Right lobe of liver (tissue), 4 donors: ENCODE measurements around the gene NARS2.

ENCODE experiments used
- POLR2A ChIP-seq: fragments of 450-650 bp; IDR thresholded peaks from one replicate; pipeline ENCODE4 v1.6.1; 2017; ENCODE audit warnings: antibody characterized with exemption, mild to moderate bottlenecking
- TF ChIP-seq, protein P1 (sequence below), 4 donors: fragments of 200-600 bp in 3 of 4; fragments of 450-650 bp in 1 of 4; IDR thresholded peaks; one replicate each; pipeline versions ENCODE4 v1.5.1 to v1.8.0; 2016 to 2022; ENCODE audit warnings: antibody characterized with exemption in 4 of 4, mild to moderate bottlenecking in 2 of 4
- donor health status: DM: no; HTN: no; CAD: no.
- donor health status: DM: no; HTN: no; CAD: no.
- donor health status: DM: no; HTN: yes; CAD: no.

DNA sequence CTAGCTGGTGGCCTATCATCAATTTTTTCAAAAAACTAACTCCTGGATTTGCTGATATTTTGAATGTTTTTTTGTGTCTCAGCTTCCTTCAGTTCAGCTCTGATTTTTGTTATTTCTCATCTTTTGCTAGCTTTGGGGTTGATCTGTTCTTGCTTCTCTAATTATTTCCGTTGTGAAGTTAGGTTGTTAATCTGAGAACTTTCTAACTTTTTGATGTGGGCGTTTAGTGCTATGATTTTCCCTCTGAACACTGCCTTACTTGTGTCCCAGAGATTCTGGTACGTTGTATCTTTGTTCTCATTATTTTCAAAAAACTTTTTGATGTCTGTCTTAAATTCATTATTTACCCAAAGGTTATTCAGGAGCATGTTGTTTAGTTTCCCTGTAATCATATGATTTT lies 19.1 kb downstream of the NARS2 start:
- TF ChIP-seq, protein P1, sequence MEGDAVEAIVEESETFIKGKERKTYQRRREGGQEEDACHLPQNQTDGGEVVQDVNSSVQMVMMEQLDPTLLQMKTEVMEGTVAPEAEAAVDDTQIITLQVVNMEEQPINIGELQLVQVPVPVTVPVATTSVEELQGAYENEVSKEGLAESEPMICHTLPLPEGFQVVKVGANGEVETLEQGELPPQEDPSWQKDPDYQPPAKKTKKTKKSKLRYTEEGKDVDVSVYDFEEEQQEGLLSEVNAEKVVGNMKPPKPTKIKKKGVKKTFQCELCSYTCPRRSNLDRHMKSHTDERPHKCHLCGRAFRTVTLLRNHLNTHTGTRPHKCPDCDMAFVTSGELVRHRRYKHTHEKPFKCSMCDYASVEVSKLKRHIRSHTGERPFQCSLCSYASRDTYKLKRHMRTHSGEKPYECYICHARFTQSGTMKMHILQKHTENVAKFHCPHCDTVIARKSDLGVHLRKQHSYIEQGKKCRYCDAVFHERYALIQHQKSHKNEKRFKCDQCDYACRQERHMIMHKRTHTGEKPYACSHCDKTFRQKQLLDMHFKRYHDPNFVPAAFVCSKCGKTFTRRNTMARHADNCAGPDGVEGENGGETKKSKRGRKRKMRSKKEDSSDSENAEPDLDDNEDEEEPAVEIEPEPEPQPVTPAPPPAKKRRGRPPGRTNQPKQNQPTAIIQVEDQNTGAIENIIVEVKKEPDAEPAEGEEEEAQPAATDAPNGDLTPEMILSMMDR (IDR thresholded peaks at IDR 0.05), result no peak
- TF ChIP-seq POLR2A, result no peak
